IPS-18c (cell line): ENCODE results near the gene LRRC49.
"Not testable (repeated sequence)": the region's sequence is repeated elsewhere in the genome, so short reads cannot be mapped to it uniquely, and the experiment has no call there.

ENCODE experiments used
- H3K4me3 ChIP-seq: 2 replicates; pipeline ENCODE4 v1.7.0; 2013; ENCODE audit warnings: low read depth, mild to moderate bottlenecking, low read length, moderate library complexity; ENCODE audit not compliant: insufficient read depth
- H3K9me3 ChIP-seq: one replicate; pipeline ENCODE4 v1.6.1; 2013; ENCODE audit warnings: mild to moderate bottlenecking, low read length, moderate library complexity; ENCODE audit not compliant: control insufficient read depth, insufficient read depth

LRRC49 gene

GRCh38 chr15:70906842-70907241 is 14.2 kb downstream of the LRRC49 start:
- no peak overlapping the region for H3K4me3 ChIP-seq

GRCh38 chr15:70907784-70908471 is 15.3 kb downstream of the LRRC49 start:
- H3K9me3 ChIP-seq, result peaks cover 2% of the 10 kb centered on the region
- H3K4me3 ChIP-seq, result no peak overlapping the region

More at GRCh38 chr15:70906842-70907241, 14.2 kb downstream of the LRRC49 start:
- H3K9me3 ChIP-seq, result peaks cover 2% of the 10 kb centered on the region

- Histone ChIP-seq H3K4me3 (no peak overlapping the region), H3K9me3 (peaks cover 2% of the 10 kb centered on the region)
These were observed 18.3 kb downstream of the LRRC49 start for GRCh38 chr15:70910958-70911357.

GRCh38 chr15:70912187-70912586 is 19.6 kb downstream of the LRRC49 start:
- peaks cover 3% of the 10 kb centered on the region for H3K9me3 ChIP-seq

GRCh38 chr15:70916531-70916930 is 23.9 kb downstream of the LRRC49 start:
- Histone ChIP-seq H3K9me3 (peaks cover 2% of the 10 kb centered on the region), H3K4me3 (no peak overlapping the region)

More at GRCh38 chr15:70912187-70912586, 19.6 kb downstream of the LRRC49 start:
- H3K4me3 ChIP-seq, result no peak overlapping the region

- no peak overlapping the region for H3K4me3 ChIP-seq
- peaks cover 2% of the 10 kb centered on the region for H3K9me3 ChIP-seq
These were observed 25.3 kb downstream of the LRRC49 start for GRCh38 chr15:70917955-70918354.

- peaks cover 2% of the 10 kb centered on the region for H3K9me3 ChIP-seq
These were observed 28.5 kb downstream of the LRRC49 start for GRCh38 chr15:70920981-70921696.

GRCh38 chr15:70922119-70922518 is 29.5 kb downstream of the LRRC49 start:
- no peak overlapping the region for H3K4me3 ChIP-seq

More at GRCh38 chr15:70920981-70921696, 28.5 kb downstream of the LRRC49 start:
- no peak overlapping the region for H3K4me3 ChIP-seq

GRCh38 chr15:70923311-70924080 is 30.9 kb downstream of the LRRC49 start:
- Histone ChIP-seq H3K4me3 (no peak overlapping the region), H3K9me3 (no peaks in the 10 kb centered on the region)

More at GRCh38 chr15:70922119-70922518, 29.5 kb downstream of the LRRC49 start:
- H3K9me3 ChIP-seq, result peaks cover 2% of the 10 kb centered on the region

GRCh38 chr15:70926914-70927313 is 34.3 kb downstream of the LRRC49 start:
- H3K9me3 ChIP-seq, H3K4me3 ChIP-seq: not testable (repeated sequence)

GRCh38 chr15:70931821-70932220 is 39.2 kb downstream of the LRRC49 start:
- H3K9me3 ChIP-seq, result no peaks in the 10 kb centered on the region
- no peak overlapping the region for H3K4me3 ChIP-seq

GRCh38 chr15:70932397-70932796 is 39.8 kb downstream of the LRRC49 start:
- Histone ChIP-seq H3K4me3 (no peak overlapping the region), H3K9me3 (no peaks in the 10 kb centered on the region)

- Histone ChIP-seq H3K4me3 (no peak overlapping the region), H3K9me3 (no peaks in the 10 kb centered on the region)
These were observed 40.8 kb downstream of the LRRC49 start for GRCh38 chr15:70933411-70933810.

GRCh38 chr15:70935631-70936030 is 43.0 kb downstream of the LRRC49 start:
- Histone ChIP-seq H3K9me3 (no peaks in the 10 kb centered on the region), H3K4me3 (no peak overlapping the region)

- no peak overlapping the region for H3K4me3 ChIP-seq
- no peaks in the 10 kb centered on the region for H3K9me3 ChIP-seq
These were observed 43.7 kb downstream of the LRRC49 start for GRCh38 chr15:70936326-70936725.

- H3K9me3 ChIP-seq, H3K4me3 ChIP-seq: not testable (repeated sequence)
These were observed 50.7 kb downstream of the LRRC49 start for GRCh38 chr15:70943285-70943684.

- no peaks in the 10 kb centered on the region for H3K9me3 ChIP-seq
- no peak overlapping the region for H3K4me3 ChIP-seq
These were observed 55.0 kb downstream of the LRRC49 start for GRCh38 chr15:70947351-70948335.
